NCI-H460 (cell line): ENCODE results near the gene CINP. TPM values are rescaled to one million over a fixed set of nuclear protein-coding genes. Genes with fewer than 3 reads are reported as not detected.

ENCODE experiments used
- total RNA-seq: library from RNA; depleted of rRNA; stranded (reverse); fragments of >200 nt; shearing (Covaris generic); gene quantifications from 2 replicates; pipeline ENCODE4 v1.2.3, GENCODE V29; 2014; rRNA removed

CINP gene
- total RNA-seq, 1 experiment from 2014 or later, result 96.7 TPM

Other genes starting within 250 kb of the CINP start
- gene WDR20, start 223.0 kb downstream of the CINP start, total RNA-seq, result 20.2 and 22.5 TPM in 2 replicates
- 65.2 and 70.8 TPM in 2 replicates for gene MOK, start 57.7 kb downstream of the CINP start, total RNA-seq
- 14.8 and 15.0 TPM in 2 replicates for gene ZNF839, start 43.1 kb downstream of the CINP start, total RNA-seq
- gene TECPR2, start 51 bp upstream of the CINP start, total RNA-seq, result 2.3 and 3.2 TPM in 2 replicates
- 13.0 and 16.5 TPM in 2 replicates for gene ANKRD9, start 146.9 kb upstream of the CINP start, total RNA-seq
- gene RCOR1, start 229.8 kb upstream of the CINP start, total RNA-seq, result 22.6 and 24.9 TPM in 2 replicates